SK-N-DZ (cell line): ENCODE data around the gene CNTN1.

Experiments used
- DNase-seq: peaks from one replicate; pipeline ENCODE4 v3.0.0-alpha.2; 2015; ENCODE audit warnings: low spot score

CNTN1 gene

DNA sequence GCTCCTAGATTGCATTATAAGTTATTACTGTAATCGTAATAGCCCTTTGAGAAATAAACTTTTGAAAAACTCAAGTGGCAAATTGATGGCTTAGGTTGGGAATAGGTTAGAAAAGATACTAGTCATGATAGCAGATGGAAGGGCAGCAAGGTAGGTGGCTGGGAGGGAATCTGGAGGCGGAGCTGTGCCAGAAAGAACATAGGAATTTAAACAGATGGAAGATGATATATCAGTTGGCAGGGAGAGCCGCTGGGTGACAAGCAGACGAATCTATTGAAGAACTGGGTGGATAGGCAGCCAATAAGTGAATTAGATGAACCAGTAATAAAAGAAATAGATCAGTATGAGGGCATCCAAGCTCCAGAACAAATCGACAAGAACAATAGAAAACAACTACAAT lies 142.1 kb downstream of the CNTN1 start:
- DNase-seq = peak; percentile 25

DNA sequence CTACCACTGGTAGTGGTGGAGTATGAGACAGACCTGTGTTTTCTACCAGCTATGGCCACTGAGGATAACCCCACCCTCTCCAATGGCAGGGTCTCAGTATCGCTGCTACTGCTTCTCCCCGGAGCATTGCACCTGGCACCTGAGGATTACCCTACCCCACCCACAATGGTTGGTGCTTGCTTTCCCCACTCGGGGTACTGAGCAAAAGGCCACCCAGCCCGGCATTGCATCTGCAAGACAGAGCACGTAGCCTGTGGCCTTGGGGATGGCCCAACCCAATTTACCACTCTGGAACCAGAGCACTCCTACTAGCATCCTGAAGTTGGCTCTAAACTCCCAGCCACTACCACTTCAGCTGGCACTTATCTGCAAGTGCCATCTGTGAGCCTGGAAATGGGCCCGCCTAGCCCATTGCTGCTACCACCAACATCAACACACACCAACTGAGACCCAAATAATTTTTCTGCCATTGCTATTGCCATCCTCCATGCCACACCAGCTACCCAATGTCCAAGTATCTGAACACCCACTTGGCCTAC lies 145.7 kb downstream of the CNTN1 start:
- DNase-seq = no peak

GRCh38 chr12:40843495-40843894 lies 151.3 kb downstream of the CNTN1 start:
- DNase-seq = no peak

DNA sequence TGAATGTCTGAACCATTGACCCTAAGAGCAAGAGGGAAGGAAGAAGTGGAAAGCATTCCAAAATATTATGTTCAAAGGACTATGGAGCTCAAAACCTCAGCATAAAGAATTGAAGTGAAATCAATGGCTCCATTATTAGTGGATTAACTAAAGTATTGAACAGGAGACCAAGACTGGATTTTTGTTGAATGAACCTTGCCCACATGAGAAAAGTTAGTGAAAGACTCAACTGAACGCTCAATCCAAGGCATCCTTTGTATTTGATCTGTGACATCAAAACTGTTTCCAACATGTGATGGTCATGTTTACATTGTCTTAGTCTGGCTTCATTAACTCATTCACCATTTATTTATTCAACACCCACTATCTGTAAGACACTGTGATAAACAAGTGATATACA lies 161.0 kb downstream of the CNTN1 start:
- DNase-seq = no peak

- DNase-seq = no peak
Measured at GRCh38 chr12:40854604-40855003, 162.4 kb downstream of the CNTN1 start.

DNA sequence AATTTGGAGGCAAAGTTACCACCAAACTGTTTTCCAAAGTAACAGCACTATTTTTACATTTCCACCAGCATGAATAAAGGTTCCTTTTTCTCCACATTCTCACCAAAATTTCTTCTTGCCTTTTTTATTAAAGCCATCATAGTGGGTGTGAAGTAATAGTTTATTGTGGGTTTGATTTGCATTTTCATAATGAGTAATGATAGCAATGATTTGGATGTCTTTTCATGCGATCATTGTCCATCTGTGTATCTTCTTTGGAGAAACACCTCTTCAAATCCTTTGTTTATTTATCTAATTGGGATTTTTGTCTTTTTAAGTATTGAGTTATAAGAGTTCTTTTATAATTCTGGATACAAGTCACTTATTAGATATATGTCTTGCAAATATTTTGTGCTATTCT lies 172.7 kb downstream of the CNTN1 start:
- no peak for DNase-seq

GRCh38 chr12:40870981-40871380 lies 178.7 kb downstream of the CNTN1 start:
- no peak for DNase-seq

DNA sequence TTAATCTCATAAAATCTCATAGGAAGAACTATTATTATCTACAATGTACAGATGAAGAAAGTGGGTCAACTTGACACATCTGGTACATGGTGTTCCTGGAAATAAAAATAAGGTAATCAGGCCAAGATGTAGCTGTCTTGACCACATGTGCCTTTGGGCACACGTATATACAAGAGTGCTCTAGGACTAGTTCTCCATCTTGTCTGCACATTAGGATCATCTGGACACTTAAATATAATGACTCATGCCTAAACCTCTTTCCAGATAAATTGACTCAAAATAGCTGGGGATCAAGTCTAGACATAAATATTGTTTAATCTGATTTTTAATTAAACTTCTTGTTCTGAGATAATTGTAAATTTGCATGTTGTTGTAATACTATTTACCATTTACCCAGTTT lies 182.6 kb downstream of the CNTN1 start:
- DNase-seq = no peak

GRCh38 chr12:40889329-40889728 lies 197.1 kb downstream of the CNTN1 start:
- no peak for DNase-seq

DNA sequence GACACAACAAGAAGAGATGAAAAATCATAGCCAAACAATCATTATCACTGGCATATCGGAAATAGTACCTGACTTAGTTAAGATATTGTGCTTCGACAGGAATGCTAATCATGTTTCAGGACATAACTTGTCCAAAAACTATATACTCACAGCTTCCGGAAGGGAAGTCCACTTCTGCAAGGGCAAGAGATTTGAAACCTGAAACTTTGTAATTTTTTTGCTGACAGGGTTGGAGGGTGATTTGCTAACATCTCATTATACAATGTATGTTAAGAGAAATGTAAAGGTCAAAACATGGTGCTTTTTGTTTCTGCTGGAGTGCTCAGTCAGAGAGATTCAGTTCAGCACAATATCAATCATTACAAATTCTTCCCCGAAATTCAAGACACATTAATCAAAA lies 200.3 kb downstream of the CNTN1 start:
- DNase-seq = no peak

DNA sequence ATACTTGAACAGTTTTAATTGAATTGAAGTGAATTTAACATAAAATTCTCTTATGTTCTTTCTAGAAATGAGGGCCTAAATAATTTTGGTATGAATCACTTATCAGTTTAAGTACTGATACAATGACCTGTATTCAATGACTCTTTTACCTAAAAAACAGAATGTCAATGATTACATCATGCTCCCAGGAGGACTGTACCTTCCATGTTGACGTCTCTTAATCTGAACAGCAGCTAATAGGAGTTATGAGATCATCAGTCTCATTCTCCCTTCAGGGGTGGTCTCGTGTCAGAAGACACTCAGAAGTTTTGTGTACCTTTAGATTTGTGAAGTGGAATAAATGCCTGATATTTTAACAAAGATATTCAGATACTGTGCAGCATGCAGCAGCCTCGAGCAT lies 206.3 kb downstream of the CNTN1 start:
- DNase-seq = no peak

DNA sequence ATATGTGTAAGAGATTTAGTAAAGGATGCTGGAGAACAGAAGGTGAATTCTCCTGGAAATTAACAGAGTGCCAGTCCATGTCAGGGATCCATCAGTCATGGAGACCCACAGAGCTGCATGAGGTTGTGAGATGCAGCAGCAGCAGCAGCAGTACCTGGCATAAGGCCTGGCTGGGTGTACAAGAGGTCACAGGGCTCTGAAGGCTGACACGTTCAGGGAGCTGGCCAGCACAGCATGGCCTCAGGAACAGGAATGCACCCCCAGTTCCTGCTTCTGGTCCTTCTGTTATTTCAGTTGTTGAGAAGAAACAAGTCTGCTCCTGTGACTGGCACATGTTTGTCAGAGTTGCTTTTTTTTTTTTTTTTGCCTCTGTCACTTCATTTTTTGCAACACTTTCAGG lies 210.8 kb downstream of the CNTN1 start:
- no peak for DNase-seq

GRCh38 chr12:40907115-40907527 lies 214.9 kb downstream of the CNTN1 start:
- DNase-seq = no peak

DNA sequence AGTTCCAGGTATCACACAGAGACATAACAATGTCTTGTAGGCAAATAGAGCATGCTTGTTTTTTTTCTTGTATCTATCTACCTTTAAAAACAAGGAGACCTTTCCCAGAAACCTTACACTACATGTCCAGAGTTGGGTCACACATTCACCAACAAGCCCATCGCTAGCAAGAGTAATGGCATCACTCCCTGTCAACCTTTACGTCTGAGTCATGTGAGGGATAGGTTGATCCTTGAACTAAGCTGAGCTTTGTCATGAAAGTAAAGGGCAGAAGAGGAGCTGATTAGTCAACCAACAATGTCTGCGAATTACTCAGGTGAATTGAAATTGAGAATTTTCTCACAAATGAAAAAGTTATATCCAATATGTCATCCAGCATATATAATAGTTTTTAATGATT lies 219.4 kb downstream of the CNTN1 start:
- no peak for DNase-seq

DNA sequence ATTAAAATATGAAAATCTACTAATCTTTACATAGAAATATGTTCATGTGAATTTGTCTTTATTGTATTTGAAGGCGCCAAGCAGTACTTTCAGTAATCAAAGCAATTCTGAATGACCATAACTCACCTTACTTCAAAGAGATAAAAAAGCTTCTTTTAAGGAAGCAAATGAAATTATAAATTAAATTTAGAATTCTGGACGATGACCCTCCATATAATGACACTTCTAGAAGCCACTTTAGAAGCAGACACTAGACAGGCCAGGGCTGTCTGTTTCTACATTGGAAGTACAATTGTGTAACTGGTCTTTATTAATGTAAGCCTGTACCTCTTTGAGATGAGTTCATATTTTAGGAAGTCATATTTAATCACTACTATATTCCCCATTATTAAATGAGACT lies 222.9 kb downstream of the CNTN1 start:
- DNase-seq = peak; percentile 92

DNA sequence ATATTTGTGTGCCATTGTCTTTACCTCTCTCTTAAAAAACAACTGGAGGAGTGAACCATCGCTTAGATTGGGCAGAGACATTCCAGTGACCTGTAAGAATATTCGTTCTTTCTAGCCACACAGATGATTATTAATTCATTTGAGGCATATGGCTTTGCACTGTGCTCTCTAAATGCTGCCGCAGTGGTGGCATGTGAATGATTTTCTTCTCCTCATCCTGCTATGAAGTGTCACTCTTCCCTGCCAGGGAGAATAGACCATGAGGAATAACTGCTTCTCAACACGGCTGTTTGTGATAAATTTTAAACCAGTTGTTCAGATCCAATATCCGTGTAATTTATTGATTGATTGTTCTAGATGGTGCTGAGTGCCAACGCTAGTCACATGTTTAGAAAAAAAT lies 225.3 kb downstream of the CNTN1 start:
- DNase-seq = no peak

GRCh38 chr12:40921563-40922163 lies 229.4 kb downstream of the CNTN1 start:
- DNase-seq = peak; percentile 52

- DNase-seq = no peak
Measured at GRCh38 chr12:40937891-40938290, 245.7 kb downstream of the CNTN1 start.

DNA sequence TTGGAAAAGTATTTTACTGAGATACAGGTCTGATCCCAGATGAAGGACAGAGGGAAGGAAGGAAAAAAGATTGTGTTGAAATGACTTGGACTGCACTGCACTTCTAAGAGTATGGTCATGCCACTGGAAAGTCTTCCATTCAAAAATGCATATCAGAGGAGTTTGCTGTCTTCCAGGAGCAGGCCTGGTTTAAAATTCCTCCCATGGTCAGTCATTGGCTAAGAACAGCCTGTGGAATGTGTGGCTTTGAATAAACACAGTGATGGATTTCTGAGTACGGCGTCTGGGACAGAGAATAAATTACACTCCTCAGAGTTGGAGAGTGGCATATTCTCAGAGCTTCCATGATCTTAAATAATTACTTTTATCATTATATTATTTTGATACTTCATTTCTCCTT lies 250.1 kb downstream of the CNTN1 start:
- DNase-seq = no peak

GRCh38 chr12:40945772-40946171 lies 253.5 kb downstream of the CNTN1 start:
- DNase-seq = peak; percentile 85

GRCh38 chr12:40946612-40947194 lies 254.5 kb downstream of the CNTN1 start:
- peak; percentile 43 for DNase-seq

- no peak for DNase-seq
Measured at GRCh38 chr12:40947797-40948196, 255.6 kb downstream of the CNTN1 start.

DNA sequence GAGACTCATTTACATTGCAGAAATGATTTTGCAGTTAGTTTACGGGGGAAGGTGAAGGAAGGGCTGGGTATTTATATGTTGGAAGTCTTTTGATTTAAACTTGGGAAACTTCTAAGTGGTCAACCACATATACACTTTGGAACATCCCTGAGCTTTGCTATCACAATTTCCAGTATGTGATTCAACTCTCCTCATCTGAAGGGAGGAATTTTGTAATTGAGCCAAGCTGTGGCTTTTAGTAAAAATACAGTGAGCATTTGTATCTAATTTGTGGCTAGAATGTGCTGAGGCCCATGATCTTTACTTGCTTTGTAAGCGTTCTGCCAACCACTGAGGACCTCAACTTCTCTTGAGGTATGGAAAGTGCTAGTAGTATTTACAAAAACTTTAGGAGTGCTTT lies 260.8 kb downstream of the CNTN1 start:
- DNase-seq = no peak

DNA sequence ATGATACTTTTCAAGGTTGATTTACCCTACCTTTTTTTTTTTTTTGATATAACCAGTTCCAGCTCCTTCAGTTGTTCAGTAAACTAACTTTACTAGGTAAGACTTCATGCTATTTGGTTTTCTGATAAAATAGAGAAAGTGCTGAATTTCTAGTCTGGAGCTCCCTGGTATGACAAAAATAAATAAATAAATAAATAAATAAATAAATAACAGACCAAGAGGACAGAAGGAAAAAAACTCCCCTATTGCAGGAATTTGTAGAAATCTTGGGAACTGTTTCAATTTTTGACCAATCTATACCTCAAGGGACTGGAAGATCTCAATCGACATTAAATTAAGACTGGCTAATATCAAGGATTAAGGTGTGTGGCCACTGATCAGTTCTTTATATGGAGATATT lies 265.2 kb downstream of the CNTN1 start:
- no peak for DNase-seq
